ENCODE results near the gene DPF3.

Gene DPF3

DNA sequence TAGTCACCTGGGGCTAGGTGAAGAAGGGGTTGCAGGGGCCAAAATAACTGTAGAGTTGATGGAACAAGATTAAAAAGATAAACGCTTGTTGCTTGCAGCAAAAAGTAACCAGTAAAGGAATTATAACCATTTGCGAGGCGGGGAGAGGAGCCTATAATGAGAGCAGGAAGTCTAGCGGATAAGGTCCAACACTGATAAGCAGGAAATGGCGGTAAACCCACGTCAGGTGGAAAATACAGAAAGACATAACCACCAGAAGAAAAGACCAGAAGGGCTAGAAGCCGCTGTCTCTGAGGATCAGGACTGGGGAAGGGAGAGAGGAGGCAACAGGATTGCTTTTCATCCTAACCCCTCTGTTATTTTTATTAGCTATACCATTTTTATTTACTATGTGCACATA, 303.3 kb downstream of the DPF3 start:
- no peak for DNase-seq

DNA sequence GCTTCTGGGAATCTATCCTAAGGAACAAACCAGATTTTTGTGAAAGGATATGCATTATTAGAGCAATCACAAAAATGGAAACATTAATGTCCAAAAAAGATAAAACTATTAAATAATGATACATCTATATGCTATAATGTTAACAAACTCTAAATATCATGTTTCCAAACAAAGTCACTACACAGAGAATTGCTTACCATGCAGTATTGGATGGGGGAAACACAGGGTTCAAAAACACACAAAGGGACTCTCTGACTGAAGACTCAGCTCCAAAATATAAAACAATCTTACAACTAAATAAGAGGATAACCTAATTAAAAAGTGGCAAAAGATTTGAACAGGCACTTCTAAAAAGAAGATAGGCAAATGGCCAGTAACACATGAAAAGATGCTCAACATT, 304.2 kb downstream of the DPF3 start:
- DNase-seq: no peak

DNA sequence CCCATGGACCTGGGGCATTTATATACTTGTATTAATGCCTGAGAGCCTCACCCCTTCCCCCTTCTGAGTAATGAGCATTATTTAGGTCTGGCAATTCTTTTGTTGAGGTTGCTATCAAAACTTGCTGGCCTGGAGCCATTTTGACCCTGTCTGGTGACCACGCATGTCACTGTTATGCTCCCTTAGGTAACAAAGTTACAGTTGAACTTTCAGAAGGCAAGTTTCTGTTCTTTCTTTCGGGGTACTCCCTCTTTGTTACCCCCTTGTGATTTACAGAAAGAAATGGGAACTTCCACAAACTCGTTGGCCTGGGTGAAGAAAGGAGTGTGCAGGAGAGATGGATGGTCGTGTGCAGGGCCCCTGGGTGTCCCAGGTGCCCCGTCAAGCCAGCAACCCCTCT, 305.4 kb downstream of the DPF3 start:
- DNase-seq: no peak

DNA sequence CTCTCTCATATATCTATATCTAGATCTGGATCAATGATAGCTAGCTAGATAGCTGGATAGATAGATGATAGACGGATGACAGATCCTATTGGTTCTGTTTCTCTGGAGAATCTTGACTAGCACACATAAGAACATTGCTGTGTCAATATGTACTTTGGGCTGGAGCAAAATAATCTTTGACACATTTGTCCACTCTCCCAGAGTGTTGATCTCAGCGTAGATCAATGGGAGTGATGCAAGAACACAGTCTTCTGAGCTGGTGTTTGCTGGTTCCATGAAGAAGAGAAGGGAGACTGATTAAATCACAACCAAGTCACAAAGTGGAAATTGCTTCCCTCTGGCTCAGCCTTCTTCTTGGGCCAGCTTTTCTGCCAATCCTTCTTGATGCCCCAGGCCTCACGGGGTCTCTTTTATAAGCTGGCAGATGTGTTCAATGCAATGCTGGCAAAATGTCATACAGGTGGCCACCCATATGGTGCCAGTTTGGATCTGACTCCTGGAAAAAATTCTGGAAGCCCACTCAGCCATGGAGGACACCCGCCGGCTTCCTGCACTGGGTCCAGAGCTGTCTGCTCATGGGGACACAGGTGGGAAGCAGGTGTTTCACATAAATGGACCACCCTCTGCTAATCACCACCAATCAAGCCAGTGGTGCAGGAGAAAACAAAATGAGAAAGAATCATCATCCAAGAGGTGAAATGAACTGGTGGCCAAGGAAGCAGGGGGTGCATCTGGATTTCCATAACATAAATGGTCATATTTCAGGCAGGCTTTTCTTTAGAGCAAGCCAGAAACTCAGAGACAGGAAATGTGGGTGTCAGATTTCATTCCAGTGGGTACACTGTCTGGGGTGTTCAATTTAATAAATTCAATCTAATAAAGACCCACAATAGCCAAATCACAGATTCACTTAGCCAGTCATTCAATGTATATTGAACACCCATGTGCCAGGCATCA, 310.3 kb downstream of the DPF3 start:
- no peak for DNase-seq

DNA sequence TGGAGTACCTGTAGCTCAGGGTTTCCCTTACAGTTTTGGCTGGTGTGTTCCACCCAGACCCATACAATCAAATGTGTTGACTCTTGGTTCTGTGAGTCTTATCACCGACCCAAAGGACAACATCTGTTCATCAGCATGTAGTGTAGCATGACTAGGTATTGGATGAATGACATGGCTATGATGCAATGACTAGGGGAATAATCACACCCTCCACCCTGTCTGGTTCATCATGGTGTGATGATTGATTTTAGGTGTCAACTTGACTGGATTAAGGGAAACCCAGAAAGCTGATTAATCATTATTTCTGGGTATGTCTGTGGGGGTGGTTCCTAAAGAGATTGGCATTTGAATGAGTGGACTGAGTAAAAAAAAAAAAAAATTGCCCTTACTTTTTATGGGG, 311.3 kb downstream of the DPF3 start:
- DNase-seq: no peak

DNA sequence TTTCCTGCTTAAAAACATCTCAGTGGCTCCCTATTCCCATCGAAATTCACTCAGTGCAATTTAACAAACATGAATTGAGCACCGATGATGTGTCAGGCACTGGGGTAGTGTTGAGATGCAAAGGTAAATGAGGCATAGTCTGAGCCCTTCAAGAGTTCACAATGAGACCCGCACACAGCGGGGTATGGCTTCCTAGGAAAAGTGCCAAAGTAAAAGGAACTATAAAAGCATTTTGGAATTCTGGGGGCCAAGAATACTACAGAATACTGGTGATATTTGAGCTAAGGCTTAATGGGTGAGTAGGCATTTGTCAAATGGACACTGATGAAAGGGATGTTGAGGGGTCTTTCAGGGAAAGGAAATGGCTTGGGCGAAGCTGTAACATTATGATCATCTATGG, 315.4 kb downstream of the DPF3 start:
- no peak for DNase-seq

DNA sequence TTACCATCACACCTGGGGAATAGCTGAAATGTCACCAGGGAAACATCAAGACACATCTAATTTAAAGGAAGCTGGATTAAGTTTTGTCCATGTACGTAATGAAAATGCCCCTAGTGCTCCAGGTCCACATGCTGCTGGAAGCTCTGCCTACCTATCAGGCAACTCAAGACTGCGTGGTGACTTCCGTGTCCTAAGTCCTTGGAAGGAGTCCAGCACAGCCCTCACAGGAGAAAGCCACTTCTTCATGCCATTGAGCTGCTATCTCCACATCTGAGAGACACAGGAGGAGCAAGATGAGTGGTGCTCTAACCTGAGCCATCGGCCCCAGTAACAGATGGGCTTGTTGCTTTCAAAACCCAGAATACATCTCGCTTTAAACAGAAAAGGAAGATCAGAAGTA, 316.4 kb downstream of the DPF3 start:
- no peak for DNase-seq

DNA sequence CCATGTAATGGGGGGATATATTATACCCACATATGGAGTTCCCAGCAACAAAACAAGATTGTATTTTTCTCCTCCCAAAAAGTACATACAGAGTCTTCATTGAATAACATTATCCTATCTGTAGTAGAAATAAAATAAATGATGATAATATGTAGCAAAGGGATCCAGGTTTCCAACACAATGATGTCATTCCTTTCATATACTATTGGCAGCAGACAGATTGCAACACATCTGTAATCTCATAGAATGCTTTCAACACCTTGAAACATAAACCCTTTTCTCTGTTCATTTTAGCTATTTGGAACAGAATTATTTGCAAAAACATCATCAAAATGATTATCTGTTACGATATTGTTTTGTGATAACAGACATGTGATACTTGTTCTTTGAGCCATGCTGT, 317.6 kb downstream of the DPF3 start:
- DNase-seq: no peak

DNA sequence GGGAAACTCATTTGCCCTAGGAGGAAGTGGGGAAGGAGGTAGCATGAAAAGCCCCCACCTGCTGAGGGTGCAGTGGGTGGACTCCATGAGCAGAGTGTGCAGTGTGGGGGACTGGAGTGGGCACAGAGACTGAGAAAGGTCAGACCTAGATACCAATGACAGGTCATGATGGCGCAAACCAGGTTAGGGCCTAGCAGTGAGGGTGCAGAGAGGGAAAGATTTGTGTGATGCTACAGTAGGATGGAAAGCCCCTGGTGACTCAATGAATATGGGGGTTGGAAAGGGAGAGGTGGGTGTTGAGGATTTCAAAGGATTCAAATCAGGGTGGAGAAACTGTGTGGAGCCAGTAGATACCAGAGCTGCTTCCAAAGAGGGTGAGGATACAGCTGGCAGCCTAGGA, 319.2 kb downstream of the DPF3 start:
- no peak for DNase-seq

DNA sequence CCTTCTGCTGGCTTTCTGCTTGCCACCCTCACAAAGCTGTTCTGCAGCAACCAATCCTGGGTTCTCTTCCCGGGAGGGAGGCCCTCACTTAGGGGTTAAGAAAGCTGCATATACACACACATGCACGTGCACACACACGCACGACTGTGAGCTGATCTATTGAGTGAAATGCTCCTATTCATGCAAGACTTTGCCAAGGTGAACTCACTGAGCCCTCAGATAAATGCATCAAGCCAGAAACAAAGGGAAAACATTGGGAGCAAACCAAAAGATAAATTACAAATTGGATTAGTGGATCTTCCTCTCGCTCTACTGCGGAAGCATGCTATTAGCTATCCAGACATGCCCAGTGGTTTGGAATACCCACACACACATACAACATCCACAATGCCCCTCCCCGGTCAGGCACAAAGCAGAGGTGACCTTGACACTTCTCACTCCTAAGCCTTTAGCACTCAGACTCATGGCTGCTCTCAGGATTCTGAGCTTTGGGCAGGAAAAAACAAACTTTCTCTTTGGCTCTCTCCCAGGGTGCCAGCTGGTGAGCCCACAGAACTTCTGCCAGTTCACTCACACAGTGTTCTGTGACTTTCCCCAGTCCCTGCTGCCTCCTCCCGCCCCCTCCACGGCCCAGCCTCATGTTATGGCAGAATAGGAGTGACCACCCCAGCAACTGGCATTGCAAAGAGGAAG, 320.0 kb downstream of the DPF3 start:
- no peak for DNase-seq

Data from NCI-H446 (cell line).